Measurements from ENCODE around the gene NCOR1. TPM values are rescaled to one million over a fixed set of nuclear protein-coding genes. Genes with fewer than 3 reads are reported as not detected.
A peak's percentile ranks its signal among the peaks of the same experiment; 100 is the strongest.
"Not testable (repeated sequence)": the region's sequence is repeated elsewhere in the genome, so short reads cannot be mapped to it uniquely, and the experiment has no call there.

Gene NCOR1
- total RNA-seq, 2 experiments from 2014 or later = 118 TPM

DNA sequence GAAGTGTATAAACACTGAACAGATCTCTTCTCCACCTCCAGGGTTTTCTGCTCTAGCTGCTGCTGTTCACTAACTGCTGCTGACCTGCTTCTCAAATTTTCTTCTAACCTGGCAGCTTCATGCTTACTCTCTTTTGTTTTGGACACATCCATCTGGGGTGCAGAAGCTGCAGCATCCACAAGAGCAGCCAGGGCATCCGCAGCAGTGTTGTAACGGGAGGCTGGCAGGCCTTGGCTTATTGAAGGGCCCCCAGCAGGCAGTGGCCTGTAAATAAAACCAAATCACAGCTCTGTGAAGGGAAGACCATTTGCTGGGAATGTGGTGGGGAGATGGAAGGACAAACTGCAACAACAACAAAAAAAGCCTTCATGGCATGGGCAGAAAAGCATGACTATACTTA is 153.7 kb downstream of the NCOR1 start:
- H3K36me3 Mint-ChIP-seq (ENCODE audit: low read depth) = peaks cover 98% of the 10 kb centered on the region
- TF ChIP-seq, protein P1, sequence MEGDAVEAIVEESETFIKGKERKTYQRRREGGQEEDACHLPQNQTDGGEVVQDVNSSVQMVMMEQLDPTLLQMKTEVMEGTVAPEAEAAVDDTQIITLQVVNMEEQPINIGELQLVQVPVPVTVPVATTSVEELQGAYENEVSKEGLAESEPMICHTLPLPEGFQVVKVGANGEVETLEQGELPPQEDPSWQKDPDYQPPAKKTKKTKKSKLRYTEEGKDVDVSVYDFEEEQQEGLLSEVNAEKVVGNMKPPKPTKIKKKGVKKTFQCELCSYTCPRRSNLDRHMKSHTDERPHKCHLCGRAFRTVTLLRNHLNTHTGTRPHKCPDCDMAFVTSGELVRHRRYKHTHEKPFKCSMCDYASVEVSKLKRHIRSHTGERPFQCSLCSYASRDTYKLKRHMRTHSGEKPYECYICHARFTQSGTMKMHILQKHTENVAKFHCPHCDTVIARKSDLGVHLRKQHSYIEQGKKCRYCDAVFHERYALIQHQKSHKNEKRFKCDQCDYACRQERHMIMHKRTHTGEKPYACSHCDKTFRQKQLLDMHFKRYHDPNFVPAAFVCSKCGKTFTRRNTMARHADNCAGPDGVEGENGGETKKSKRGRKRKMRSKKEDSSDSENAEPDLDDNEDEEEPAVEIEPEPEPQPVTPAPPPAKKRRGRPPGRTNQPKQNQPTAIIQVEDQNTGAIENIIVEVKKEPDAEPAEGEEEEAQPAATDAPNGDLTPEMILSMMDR (IDR thresholded peaks at IDR 0.05) = no peak
- H3K4me3 Mint-ChIP-seq = no peak overlapping the region
- no peaks in the 10 kb centered on the region for H3K9me3 ChIP-seq (ENCODE audit: control insufficient read depth in 1 of 2, insufficient read depth in 1 of 2, low read length in 2 of 2)
- H3K27me3 Mint-ChIP-seq = no peaks in the 10 kb centered on the region
- ATAC-seq (ENCODE audit: poor library complexity) = no peak
- no peaks in the 10 kb centered on the region for H3K4me1 ChIP-seq (ENCODE audit: insufficient read depth, low read length)
- no peak for DNase-seq
- H3K36me3 ChIP-seq (ENCODE audit: insufficient read depth, low read length) = peaks cover 91% of the 10 kb centered on the region
- H3K4me3 ChIP-seq (ENCODE audit: low read length) = no peak overlapping the region
- no peak overlapping the region for H3K27ac Mint-ChIP-seq
- ChIA-PET CTCF (no interaction called here), POLR2A (no interaction called here)
- no peaks in the 10 kb centered on the region for H3K4me1 Mint-ChIP-seq (ENCODE audit: low read depth)
- H3K9me3 Mint-ChIP-seq = no peaks in the 10 kb centered on the region
- H3K27me3 ChIP-seq (ENCODE audit: control insufficient read depth in 1 of 2, insufficient read depth in 2 of 2, low read length in 2 of 2) = no peaks in the 10 kb centered on the region
- no peak overlapping the region for H3K27ac ChIP-seq (ENCODE audit: low read depth in 1 of 2, low read length in 2 of 2)
- intact Hi-C loops (cut with DNase I, micrococcal nuclease) = loop anchor here in 1 of 2 experiments (2.0 kb wide), 1 partner anchor 41 kb away; no protein-coding TSS in a partner anchor

DNA sequence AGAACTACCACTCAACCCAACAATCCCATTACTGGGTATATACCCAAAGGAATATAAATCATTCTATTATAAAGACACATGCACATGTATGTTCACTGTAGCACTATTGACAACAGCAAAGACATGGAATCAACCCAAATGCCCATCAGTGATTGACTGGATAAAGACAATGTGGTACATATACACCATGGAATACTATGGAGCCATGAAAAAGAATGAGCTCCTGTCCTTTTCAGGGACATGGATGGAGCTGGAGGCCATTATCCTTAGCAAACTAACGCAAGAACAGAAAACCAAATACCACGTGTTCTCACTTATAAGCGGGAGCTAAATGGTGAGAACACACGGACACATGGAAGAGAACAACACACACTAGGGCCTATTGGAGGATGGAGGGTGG is 160.2 kb downstream of the NCOR1 start:
- H3K27ac ChIP-seq (ENCODE audit: low read depth in 1 of 2, low read length in 2 of 2); H3K4me1 ChIP-seq (ENCODE audit: insufficient read depth, low read length); ATAC-seq (ENCODE audit: poor library complexity); H3K9me3 Mint-ChIP-seq; H3K9me3 ChIP-seq (ENCODE audit: control insufficient read depth in 1 of 2, insufficient read depth in 1 of 2, low read length in 2 of 2); H3K4me3 Mint-ChIP-seq; H3K27me3 ChIP-seq (ENCODE audit: control insufficient read depth in 1 of 2, insufficient read depth in 2 of 2, low read length in 2 of 2); DNase-seq; H3K27me3 Mint-ChIP-seq; H3K4me3 ChIP-seq (ENCODE audit: low read length); intact Hi-C loops (cut with DNase I, micrococcal nuclease): not testable (repeated sequence)
- Mint-ChIP-seq H3K36me3 (ENCODE audit: low read depth) (peaks cover 87% of the 10 kb centered on the region), H3K27ac (peak overlapping the region; percentile 22), H3K4me1 (ENCODE audit: low read depth) (peaks cover 28% of the 10 kb centered on the region)
- POLR2A ChIA-PET = interaction anchor here (1.4 kb wide), 1 partner anchor 8 kb away, joined by 3 read pairs; no protein-coding TSS in a partner anchor
- H3K36me3 ChIP-seq (ENCODE audit: insufficient read depth, low read length) = peaks cover 60% of the 10 kb centered on the region
- CTCF ChIA-PET = interaction anchor here (0.8 kb wide), 1 partner anchor 17 kb away, joined by 3 read pairs; no protein-coding TSS in a partner anchor

DNA sequence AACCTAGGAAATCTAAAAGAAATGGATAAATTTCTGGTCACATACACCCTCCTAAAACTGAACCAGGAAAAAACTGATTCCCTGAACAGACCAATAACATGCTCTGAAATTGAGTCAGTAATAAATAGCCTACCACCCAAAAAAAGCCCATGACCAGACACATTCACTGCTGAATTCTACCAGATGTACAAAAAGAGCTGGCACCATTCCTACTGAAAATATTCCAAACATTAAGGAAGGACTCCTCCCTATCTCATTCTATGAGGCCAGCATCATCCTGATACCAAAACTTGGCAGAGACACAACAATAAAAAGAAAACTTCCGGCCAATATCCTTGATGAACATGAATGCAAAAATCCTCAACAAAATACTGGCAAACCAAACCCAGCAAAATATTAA is 162.8 kb downstream of the NCOR1 start:
- DNase-seq = no peak
- H3K36me3 ChIP-seq (ENCODE audit: insufficient read depth, low read length) = peaks cover 61% of the 10 kb centered on the region
- peak overlapping the region; percentile 61 for H3K27ac Mint-ChIP-seq
- H3K27ac ChIP-seq (ENCODE audit: low read depth in 1 of 2, low read length in 2 of 2) = no peak overlapping the region
- TF ChIP-seq, protein P1 (IDR thresholded peaks at IDR 0.05) = no peak
- ChIA-PET CTCF (no interaction called here), POLR2A (no interaction called here)
- H3K4me3 ChIP-seq (ENCODE audit: low read length) = no peak overlapping the region
- H3K4me1 ChIP-seq (ENCODE audit: insufficient read depth, low read length) = no peaks in the 10 kb centered on the region
- no peaks in the 10 kb centered on the region for H3K9me3 Mint-ChIP-seq
- H3K27me3 Mint-ChIP-seq = no peaks in the 10 kb centered on the region
- no peaks in the 10 kb centered on the region for H3K27me3 ChIP-seq (ENCODE audit: control insufficient read depth in 1 of 2, insufficient read depth in 2 of 2, low read length in 2 of 2)
- peaks cover 28% of the 10 kb centered on the region for H3K4me1 Mint-ChIP-seq (ENCODE audit: low read depth)
- no peaks in the 10 kb centered on the region for H3K9me3 ChIP-seq (ENCODE audit: control insufficient read depth in 1 of 2, insufficient read depth in 1 of 2, low read length in 2 of 2)
- H3K36me3 Mint-ChIP-seq (ENCODE audit: low read depth) = peaks cover 81% of the 10 kb centered on the region
- no peak overlapping the region for H3K4me3 Mint-ChIP-seq
- ATAC-seq (ENCODE audit: poor library complexity) = no peak
- intact Hi-C loops (cut with DNase I, micrococcal nuclease) = no loop called here

DNA sequence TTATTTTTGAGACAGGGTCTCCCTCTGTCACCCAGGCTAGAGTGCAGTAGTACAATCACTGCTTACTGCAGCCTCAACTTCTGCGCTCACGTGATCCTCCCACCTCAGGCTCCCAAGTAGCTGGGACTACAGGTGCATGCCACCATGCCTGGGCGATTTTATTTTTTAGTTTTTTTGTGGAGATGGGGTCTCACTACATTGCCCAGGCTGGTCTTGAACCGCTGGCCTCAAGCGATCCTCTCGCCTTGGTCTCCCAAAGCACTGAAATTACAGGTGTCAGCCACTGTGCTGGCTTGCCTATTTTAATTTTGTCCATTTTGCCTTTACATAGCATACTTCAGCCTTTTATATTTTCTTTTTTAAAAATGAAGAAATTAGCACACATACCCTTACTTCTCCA is 164.5 kb downstream of the NCOR1 start:
- no peak overlapping the region for H3K4me3 ChIP-seq (ENCODE audit: low read length)
- Mint-ChIP-seq H3K9me3 (no peaks in the 10 kb centered on the region), H3K27me3 (no peaks in the 10 kb centered on the region), H3K4me3 (no peak overlapping the region), H3K27ac (peak overlapping the region; percentile 24), H3K36me3 (ENCODE audit: low read depth) (peaks cover 82% of the 10 kb centered on the region), H3K4me1 (ENCODE audit: low read depth) (peaks cover 28% of the 10 kb centered on the region)
- no peaks in the 10 kb centered on the region for H3K4me1 ChIP-seq (ENCODE audit: insufficient read depth, low read length)
- TF ChIP-seq, protein P1 (IDR thresholded peaks at IDR 0.05) = no peak
- ATAC-seq (ENCODE audit: poor library complexity) (no peak), DNase-seq (no peak)
- H3K27ac ChIP-seq (ENCODE audit: low read depth in 1 of 2, low read length in 2 of 2) = no peak overlapping the region
- intact Hi-C loops (cut with DNase I, micrococcal nuclease) = no loop called here
- H3K9me3 ChIP-seq (ENCODE audit: control insufficient read depth in 1 of 2, insufficient read depth in 1 of 2, low read length in 2 of 2) = no peaks in the 10 kb centered on the region
- H3K27me3 ChIP-seq (ENCODE audit: control insufficient read depth in 1 of 2, insufficient read depth in 2 of 2, low read length in 2 of 2) = no peaks in the 10 kb centered on the region
- peaks cover 61% of the 10 kb centered on the region for H3K36me3 ChIP-seq (ENCODE audit: insufficient read depth, low read length)
- POLR2A ChIA-PET = no interaction called here
- CTCF ChIA-PET = no interaction called here
